ENCODE data around the gene IRF3. TPM values are rescaled to one million over a fixed set of nuclear protein-coding genes. Genes with fewer than 3 reads are reported as not detected.

The IRF3 gene, protein sequence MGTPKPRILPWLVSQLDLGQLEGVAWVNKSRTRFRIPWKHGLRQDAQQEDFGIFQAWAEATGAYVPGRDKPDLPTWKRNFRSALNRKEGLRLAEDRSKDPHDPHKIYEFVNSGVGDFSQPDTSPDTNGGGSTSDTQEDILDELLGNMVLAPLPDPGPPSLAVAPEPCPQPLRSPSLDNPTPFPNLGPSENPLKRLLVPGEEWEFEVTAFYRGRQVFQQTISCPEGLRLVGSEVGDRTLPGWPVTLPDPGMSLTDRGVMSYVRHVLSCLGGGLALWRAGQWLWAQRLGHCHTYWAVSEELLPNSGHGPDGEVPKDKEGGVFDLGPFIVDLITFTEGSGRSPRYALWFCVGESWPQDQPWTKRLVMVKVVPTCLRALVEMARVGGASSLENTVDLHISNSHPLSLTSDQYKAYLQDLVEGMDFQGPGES
- total RNA-seq (10 to 100 TPM; 81.2 to 93.6 TPM), polyA plus RNA-seq (ENCODE audit: insufficient read length in 6 of 6) (10 to 100 TPM; 60.2 to 79.1 (median 70.4) TPM)
- long read RNA-seq, donor 1, partial matches to known transcripts = 23 of 30 reads
- long read RNA-seq, donor 1, other reads (novel, unspliced or antisense) = 0 of 30 reads
- long read RNA-seq, donor 2, partial matches to known transcripts = 27 of 34 reads
- long read RNA-seq, donor 2, other reads (novel, unspliced or antisense) = 0 of 34 reads
- long read RNA-seq, donor 3, partial matches to known transcripts = 8 of 14 reads
- long read RNA-seq, donor 3, other reads (novel, unspliced or antisense) = 0 of 14 reads
- long read RNA-seq, donor 4, transcript IRF3-221 (8 exons, 1,468 nt) = minor isoform, 6 of 61 reads
- long read RNA-seq, donor 4, transcript IRF3-203 (8 exons, 1,613 nt) = major isoform, 17 of 61 reads
- long read RNA-seq, donor 4, partial matches to known transcripts = 6 of 61 reads
- long read RNA-seq, donor 4, other reads (novel, unspliced or antisense) = 30 of 61 reads
- long read RNA-seq, donor 5, partial matches to known transcripts = 186 of 351 reads
- long read RNA-seq, donor 5, other reads (novel, unspliced or antisense) = 161 of 351 reads
- long read RNA-seq, donor 6, partial matches to known transcripts = 0 of 5 reads
- long read RNA-seq, donor 6, other reads (novel, unspliced or antisense) = 0 of 5 reads
- long read RNA-seq, donor 7, partial matches to known transcripts = 21 of 37 reads
- long read RNA-seq, donor 7, other reads (novel, unspliced or antisense) = 7 of 37 reads
- long read RNA-seq, donor 8, partial matches to known transcripts = 13 of 21 reads
- long read RNA-seq, donor 8, other reads (novel, unspliced or antisense) = 0 of 21 reads
- long read RNA-seq, donor 9, partial matches to known transcripts = 0 of 1 reads
- long read RNA-seq, donor 9, other reads (novel, unspliced or antisense) = 0 of 1 reads
- long read RNA-seq, donor 10, transcript IRF3-221 (8 exons, 1,468 nt) = minor isoform, 5 of 59 reads
- long read RNA-seq, donor 10, transcript IRF3-203 (8 exons, 1,613 nt) = major isoform, 21 of 59 reads
- long read RNA-seq, donor 10, partial matches to known transcripts = 6 of 59 reads
- long read RNA-seq, donor 10, other reads (novel, unspliced or antisense) = 25 of 59 reads
- long read RNA-seq, donor 11 = 0 reads
- long read RNA-seq, donor 12, partial matches to known transcripts = 6 of 11 reads
- long read RNA-seq, donor 12, other reads (novel, unspliced or antisense) = 0 of 11 reads

DNA sequence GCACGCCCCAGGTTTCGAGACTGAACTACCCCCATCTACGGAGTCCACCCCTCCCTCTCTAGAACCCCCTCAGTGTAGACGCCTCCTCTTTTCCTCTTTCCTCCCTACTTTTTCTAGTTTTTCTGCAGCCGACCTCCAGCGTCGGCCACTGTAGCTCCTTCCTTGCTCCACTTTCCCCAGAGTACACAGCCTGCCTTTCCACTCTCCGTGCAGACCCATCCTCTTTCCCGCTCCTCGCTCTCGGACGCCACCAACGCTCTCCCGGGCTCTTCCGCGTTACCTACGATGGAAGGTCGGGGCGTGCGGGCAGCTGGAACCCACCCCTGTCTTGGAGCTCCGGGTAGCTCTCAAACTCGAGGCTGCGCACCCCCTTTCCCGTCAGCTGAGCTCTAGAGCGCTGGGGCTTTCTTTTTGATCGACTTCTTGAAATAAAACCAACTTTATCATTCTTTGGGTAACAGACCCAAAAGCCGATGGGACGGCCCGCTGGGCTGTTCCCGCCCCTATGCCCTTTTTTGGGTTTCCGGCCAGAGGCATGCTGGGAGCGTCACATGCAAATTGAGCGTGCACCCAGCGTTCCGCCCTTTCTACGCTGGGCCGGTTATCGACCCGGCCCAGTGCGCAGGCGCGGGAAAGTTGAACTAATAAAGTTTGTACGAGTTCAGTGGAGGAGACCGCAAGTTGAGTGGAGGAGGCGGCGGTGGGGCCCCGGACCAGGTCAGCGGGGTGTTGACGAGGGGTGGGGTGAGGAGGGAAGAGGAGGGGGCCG is at the start of gene IRF3, which contains the start of gene BCL2L12:
Gene IRF3 (minus strand): TSS at position 507 of the 769 bp plus-strand sequence. CDS start 1,019 bp downstream, outside the sequence.
Gene BCL2L12 (plus strand): TSS at position 583 of the 769 bp plus-strand sequence. CDS start 760 bp downstream, outside the sequence.
- Histone ChIP-seq H3K27ac (peak within 1 kb of the TSS; percentile 86 to 92), H3K27me3 (no peaks in the 10 kb centered on the region), H3K4me1 (peaks cover 10 to 32% of the 10 kb centered on the region in 2 donors), H3K4me3 (peak within 1 kb of the TSS; percentile 68 to 93), H3K9me3 (no peaks in the 10 kb centered on the region), H3K36me3 (peaks cover 0 to 33% of the 10 kb centered on the region in 2 donors)
- intact Hi-C loops (cut with DNase I) = no loop called here
- TF ChIP-seq, protein P1, sequence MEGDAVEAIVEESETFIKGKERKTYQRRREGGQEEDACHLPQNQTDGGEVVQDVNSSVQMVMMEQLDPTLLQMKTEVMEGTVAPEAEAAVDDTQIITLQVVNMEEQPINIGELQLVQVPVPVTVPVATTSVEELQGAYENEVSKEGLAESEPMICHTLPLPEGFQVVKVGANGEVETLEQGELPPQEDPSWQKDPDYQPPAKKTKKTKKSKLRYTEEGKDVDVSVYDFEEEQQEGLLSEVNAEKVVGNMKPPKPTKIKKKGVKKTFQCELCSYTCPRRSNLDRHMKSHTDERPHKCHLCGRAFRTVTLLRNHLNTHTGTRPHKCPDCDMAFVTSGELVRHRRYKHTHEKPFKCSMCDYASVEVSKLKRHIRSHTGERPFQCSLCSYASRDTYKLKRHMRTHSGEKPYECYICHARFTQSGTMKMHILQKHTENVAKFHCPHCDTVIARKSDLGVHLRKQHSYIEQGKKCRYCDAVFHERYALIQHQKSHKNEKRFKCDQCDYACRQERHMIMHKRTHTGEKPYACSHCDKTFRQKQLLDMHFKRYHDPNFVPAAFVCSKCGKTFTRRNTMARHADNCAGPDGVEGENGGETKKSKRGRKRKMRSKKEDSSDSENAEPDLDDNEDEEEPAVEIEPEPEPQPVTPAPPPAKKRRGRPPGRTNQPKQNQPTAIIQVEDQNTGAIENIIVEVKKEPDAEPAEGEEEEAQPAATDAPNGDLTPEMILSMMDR (IDR thresholded peaks at IDR 0.05) = no peak
- ATAC-seq (peak; percentile 91), DNase-seq (peak; percentile 96 to 99 (median 98))

DNA sequence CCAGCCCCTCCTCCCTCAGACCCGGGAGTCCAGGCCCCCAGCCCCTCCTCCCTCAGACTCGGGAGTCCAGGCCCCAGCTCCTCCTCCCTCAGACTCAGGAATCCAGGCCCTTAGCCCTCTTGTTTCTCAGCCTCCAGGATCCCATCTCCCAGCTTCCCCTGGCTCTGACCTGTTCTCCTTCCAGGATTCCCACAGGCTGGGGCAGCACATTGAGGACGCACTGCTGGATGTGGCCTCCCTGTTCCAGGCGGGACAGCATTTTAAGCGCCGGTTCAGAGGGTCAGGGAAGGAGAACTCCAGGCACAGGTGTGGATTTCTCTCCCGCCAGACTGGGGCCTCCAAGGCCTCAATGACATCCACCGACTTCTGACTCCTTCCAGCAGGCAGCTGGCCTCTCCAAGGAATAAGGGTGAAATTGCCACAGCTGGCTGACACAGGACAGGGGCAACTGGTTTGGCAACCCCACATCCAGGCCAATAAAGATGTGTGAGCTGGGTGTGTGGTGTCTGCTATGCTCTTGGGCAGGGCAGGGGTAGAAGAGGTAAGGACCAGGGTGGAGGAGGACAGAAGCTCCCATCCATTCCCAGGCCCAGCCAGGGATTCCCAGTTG is 47.7 kb upstream of the IRF3 start:
- no peak overlapping the region for H3K4me3 ChIP-seq
- H3K27ac ChIP-seq = no peak overlapping the region
- peaks cover 0 to 9% of the 10 kb centered on the region in 2 donors for H3K4me1 ChIP-seq
- no peaks in the 10 kb centered on the region for H3K36me3 ChIP-seq
- no peak for DNase-seq
- no peak for ATAC-seq
- no peaks in the 10 kb centered on the region for H3K9me3 ChIP-seq
- TF ChIP-seq, protein P1 (IDR thresholded peaks at IDR 0.05) = no peak
- intact Hi-C loops (cut with DNase I) = no loop called here
- no peaks in the 10 kb centered on the region for H3K27me3 ChIP-seq

DNA sequence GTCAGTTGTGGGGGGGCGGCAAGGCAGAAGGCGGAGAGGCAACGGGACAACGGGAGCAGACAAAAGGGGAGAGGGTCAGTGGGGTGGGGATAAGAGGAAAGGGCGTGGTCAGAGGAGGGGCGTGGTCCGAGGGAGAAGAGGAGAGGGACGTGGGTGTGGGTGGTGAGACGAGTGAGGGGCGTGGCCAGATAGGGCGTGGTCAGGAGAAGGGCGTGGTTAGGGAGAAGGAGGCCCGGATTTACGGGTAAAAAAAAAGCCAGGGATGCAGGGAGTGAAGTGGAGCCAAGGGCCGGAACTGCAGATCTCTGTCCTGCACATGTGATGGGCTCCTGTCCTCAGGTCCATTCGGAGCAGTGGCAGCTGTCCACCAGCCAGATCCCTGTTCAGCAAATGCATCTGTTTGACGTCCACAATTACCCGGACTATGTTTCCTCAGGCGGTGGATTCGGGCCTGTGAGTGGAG is 46.8 kb upstream of the IRF3 start:
- no peaks in the 10 kb centered on the region for H3K36me3 ChIP-seq
- intact Hi-C loops (cut with DNase I) = no loop called here
- peak; percentile 33 for ATAC-seq
- TF ChIP-seq, protein P1 (IDR thresholded peaks at IDR 0.05) = no peak
- no peaks in the 10 kb centered on the region for H3K27me3 ChIP-seq
- no peak overlapping the region for H3K4me3 ChIP-seq
- H3K4me1 ChIP-seq = peaks cover 0 to 3% of the 10 kb centered on the region in 2 donors
- H3K9me3 ChIP-seq = no peaks in the 10 kb centered on the region
- H3K27ac ChIP-seq = no peak overlapping the region
- no peak for DNase-seq
